Dedifferentiated amniotic fluid mesenchymal stem cell (primary cell): ENCODE data around the gene B9D1.

Experiments used
- DNase-seq: peaks from one replicate; pipeline ENCODE4 v3.0.0-alpha.2; 2016; ENCODE audit errors: extremely low spot score

B9D1 gene

DNA sequence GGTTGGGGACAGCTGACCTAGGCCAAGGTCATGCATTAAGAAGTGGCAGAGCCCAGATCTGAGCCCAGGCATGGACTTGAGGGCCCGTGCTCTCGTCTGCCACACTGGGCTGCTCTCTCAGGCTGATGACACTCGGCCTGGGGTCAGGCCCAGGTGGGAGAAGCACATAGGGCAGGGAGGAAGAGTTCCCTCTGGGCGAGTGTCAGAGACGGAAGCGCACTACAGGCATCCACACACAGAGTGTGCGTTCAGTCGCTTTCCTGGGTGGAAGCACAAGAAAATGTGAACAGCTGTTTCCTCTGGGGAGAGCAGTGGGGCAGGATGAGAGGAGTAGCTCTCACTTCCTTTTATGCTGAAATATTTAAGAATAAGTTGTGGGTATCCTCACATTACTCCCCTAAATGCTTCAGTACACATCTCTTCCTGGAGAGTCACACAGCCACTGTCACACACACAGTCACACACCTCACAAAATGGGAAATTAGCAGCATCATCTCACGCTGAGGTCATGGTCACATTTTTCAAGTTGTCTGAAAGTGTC lies 59.7 kb downstream of the B9D1 start:
- no peak for DNase-seq

DNA sequence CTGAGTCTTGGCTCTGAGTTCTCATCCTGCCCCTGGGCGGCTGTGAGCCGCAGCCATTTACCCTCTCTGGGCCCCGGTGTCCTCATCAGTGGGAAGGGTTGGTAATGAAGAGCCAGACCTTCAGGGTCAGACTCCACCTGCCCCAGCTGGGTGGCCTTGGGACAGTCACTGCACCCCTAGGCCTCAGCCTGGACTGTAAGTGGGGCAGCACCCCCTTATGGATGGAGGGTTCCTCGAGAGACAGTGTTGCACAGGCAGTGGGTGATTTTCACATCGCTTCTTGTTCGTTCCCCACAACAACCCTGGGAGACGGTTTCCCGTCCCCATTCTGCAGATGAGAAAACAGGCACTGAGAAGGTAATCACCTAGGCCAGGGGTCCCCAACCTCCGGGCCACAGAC lies 60.5 kb downstream of the B9D1 start:
- DNase-seq = no peak

DNA sequence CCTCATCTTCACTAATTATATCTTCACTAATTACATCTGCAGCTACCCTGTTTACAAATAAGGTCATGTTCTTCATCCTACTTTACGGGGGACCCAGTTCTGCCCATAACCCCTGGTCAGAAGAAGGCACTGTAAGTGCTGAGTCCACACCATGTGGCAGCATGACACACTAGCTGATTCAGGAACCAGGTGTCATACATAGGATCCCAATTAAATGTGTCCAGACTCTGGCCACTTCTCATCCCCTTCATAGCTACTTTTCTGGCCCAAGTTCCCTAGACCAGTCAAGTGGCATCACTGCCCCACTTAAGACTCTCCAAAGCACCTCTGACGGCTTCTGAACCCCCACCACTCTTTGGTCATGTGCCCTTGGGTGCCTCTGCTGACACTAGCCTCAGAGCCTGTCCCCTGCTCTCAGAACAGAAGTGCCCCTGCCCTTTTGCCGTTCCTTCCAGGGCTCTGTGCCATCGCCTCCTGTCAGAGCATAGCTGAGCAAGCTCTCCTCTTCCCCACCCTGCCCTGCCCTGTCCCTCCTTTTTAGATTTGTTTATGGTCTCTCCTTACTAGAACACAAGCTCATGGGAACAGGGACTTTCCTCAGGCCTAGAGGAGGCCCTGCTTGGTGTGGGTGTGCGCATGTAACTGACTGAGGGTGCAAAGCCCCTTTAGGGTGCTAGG lies 61.1 kb downstream of the B9D1 start:
- DNase-seq = no peak

DNA sequence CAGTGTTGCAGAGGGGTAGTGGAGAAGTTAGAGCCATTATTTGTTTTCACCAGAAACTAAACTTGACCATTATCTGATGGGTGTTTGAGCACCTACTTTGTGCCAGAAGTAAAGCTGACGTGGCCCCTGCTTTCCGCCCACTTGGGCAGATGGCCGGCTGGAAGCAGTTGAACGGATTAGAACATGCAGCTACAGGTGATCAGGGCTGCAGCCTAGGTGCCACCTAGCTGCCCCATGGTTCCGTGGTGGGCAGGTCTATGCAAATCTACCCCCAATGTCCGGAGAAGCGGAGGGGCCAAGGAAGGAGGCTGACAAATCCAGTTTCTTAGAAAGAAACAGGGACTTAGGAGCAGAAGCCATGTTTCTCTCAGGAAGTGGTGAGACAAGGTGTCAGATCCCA lies 62.7 kb downstream of the B9D1 start:
- no peak for DNase-seq

- no peak for DNase-seq
Measured at GRCh38 chr17:19299214-19299747, 63.2 kb downstream of the B9D1 start.

- DNase-seq = no peak
Measured at GRCh38 chr17:19298569-19299213, 63.8 kb downstream of the B9D1 start.

GRCh38 chr17:19296786-19297778 lies 65.4 kb downstream of the B9D1 start:
- no peak for DNase-seq

GRCh38 chr17:19295473-19296135 lies 66.9 kb downstream of the B9D1 start:
- DNase-seq = no peak

GRCh38 chr17:19294443-19294842 lies 68.1 kb downstream of the B9D1 start:
- DNase-seq = no peak
